Adipocyte (in vitro differentiated cells): ENCODE results near the gene VMP1.
A peak's percentile ranks its signal among the peaks of the same experiment; 100 is the strongest.
"Not testable (repeated sequence)": the region's sequence is repeated elsewhere in the genome, so short reads cannot be mapped to it uniquely, and the experiment has no call there.

Source experiments
- DNase-seq: peaks from one replicate; pipeline ENCODE4 v3.0.0-alpha.2; 2015; ENCODE audit warnings: low read depth
- H3K27me3 ChIP-seq: replicated peaks from 2 replicates; pipeline ENCODE4 v1.7.0; 2013; ENCODE audit warnings: mild to moderate bottlenecking, low read length, moderate library complexity; ENCODE audit not compliant: control insufficient read depth, insufficient read depth
- H3K36me3 ChIP-seq: 2 replicates; pipeline ENCODE4 v1.7.0; 2013; ENCODE audit warnings: low read length, mild to moderate bottlenecking, moderate library complexity; ENCODE audit not compliant: control insufficient read depth, insufficient read depth, severe bottlenecking
- H3K4me1 ChIP-seq: 2 replicates; pipeline ENCODE4 v1.7.0; 2013; ENCODE audit warnings: mild to moderate bottlenecking, low read length, moderate library complexity; ENCODE audit not compliant: control insufficient read depth, insufficient read depth
- H3K4me3 ChIP-seq: 2 replicates; pipeline ENCODE4 v1.7.0; 2013; ENCODE audit warnings: mild to moderate bottlenecking, low read length, moderate library complexity
- H3K9ac ChIP-seq: 2 replicates; pipeline ENCODE4 v1.7.0; 2013; ENCODE audit warnings: mild to moderate bottlenecking, low read length, moderate library complexity
- H3K9me3 ChIP-seq: 2 replicates; pipeline ENCODE4 v1.7.0; 2013; ENCODE audit warnings: mild to moderate bottlenecking, low read length, moderate library complexity; ENCODE audit not compliant: control insufficient read depth

Gene VMP1

GRCh38 chr17:59829217-59830006 is 122.0 kb downstream of the VMP1 start:
- Histone ChIP-seq H3K4me3 (peak overlapping the region; percentile 76), H3K4me1 (peaks cover 77% of the 10 kb centered on the region), H3K27me3 (no peaks in the 10 kb centered on the region), H3K9ac (peak overlapping the region; percentile 89), H3K36me3 (no peaks in the 10 kb centered on the region), H3K9me3 (no peaks in the 10 kb centered on the region)
- DNase-seq: peak; percentile 87

GRCh38 chr17:59830007-59830630 is 122.7 kb downstream of the VMP1 start:
- H3K4me1 ChIP-seq: peaks cover 71% of the 10 kb centered on the region
- H3K9me3 ChIP-seq: no peaks in the 10 kb centered on the region
- no peaks in the 10 kb centered on the region for H3K27me3 ChIP-seq
- DNase-seq: no peak
- H3K36me3 ChIP-seq: no peaks in the 10 kb centered on the region
- peak overlapping the region; percentile 89 for H3K9ac ChIP-seq
- peak overlapping the region; percentile 76 for H3K4me3 ChIP-seq

GRCh38 chr17:59830846-59831486 is 123.5 kb downstream of the VMP1 start:
- H3K4me1 ChIP-seq: peaks cover 63% of the 10 kb centered on the region
- DNase-seq: no peak
- H3K4me3 ChIP-seq: no peak overlapping the region
- H3K9me3 ChIP-seq: no peaks in the 10 kb centered on the region
- H3K27me3 ChIP-seq: no peaks in the 10 kb centered on the region
- H3K36me3 ChIP-seq: no peaks in the 10 kb centered on the region
- peak overlapping the region; percentile 89 for H3K9ac ChIP-seq

- peaks cover 56% of the 10 kb centered on the region for H3K4me1 ChIP-seq
- no peak overlapping the region for H3K9ac ChIP-seq
- H3K9me3 ChIP-seq: no peaks in the 10 kb centered on the region
- no peaks in the 10 kb centered on the region for H3K27me3 ChIP-seq
- no peaks in the 10 kb centered on the region for H3K36me3 ChIP-seq
- no peak overlapping the region for H3K4me3 ChIP-seq
- no peak for DNase-seq
Measured at GRCh38 chr17:59832883-59833379, 125.5 kb downstream of the VMP1 start.

GRCh38 chr17:59837308-59838051 is 130.0 kb downstream of the VMP1 start:
- peaks cover 32% of the 10 kb centered on the region for H3K36me3 ChIP-seq
- peak overlapping the region; percentile 94 for H3K4me3 ChIP-seq
- no peaks in the 10 kb centered on the region for H3K9me3 ChIP-seq
- no peaks in the 10 kb centered on the region for H3K27me3 ChIP-seq
- H3K9ac ChIP-seq: peak overlapping the region; percentile 100
- peak; percentile 99 for DNase-seq
- peaks cover 13% of the 10 kb centered on the region for H3K4me1 ChIP-seq

- Histone ChIP-seq H3K4me1 (peaks cover 17% of the 10 kb centered on the region), H3K36me3 (peaks cover 32% of the 10 kb centered on the region), H3K9me3 (no peaks in the 10 kb centered on the region), H3K9ac (peak overlapping the region; percentile 100), H3K4me3 (peak overlapping the region; percentile 94), H3K27me3 (no peaks in the 10 kb centered on the region)
- DNase-seq: peak; percentile 43
Measured at GRCh38 chr17:59838052-59838916, 130.8 kb downstream of the VMP1 start.

- Histone ChIP-seq H3K9me3 (no peaks in the 10 kb centered on the region), H3K4me3 (peak overlapping the region; percentile 94), H3K27me3 (no peaks in the 10 kb centered on the region), H3K4me1 (peaks cover 20% of the 10 kb centered on the region), H3K36me3 (peaks cover 32% of the 10 kb centered on the region), H3K9ac (peak overlapping the region; percentile 100)
- DNase-seq: peak; percentile 50
Measured at GRCh38 chr17:59839651-59840328, 132.3 kb downstream of the VMP1 start.

- Histone ChIP-seq H3K9me3 (no peaks in the 10 kb centered on the region), H3K4me1 (peaks cover 27% of the 10 kb centered on the region), H3K4me3 (peak overlapping the region; percentile 94), H3K27me3 (no peaks in the 10 kb centered on the region), H3K9ac (peak overlapping the region; percentile 100), H3K36me3 (peaks cover 32% of the 10 kb centered on the region)
- DNase-seq: no peak
Measured at GRCh38 chr17:59840329-59841090, 133.1 kb downstream of the VMP1 start.

GRCh38 chr17:59841091-59841881 is 133.8 kb downstream of the VMP1 start:
- peak overlapping the region; percentile 94 for H3K4me3 ChIP-seq
- H3K4me1 ChIP-seq: peaks cover 33% of the 10 kb centered on the region
- H3K9ac ChIP-seq: peak overlapping the region; percentile 100
- peaks cover 32% of the 10 kb centered on the region for H3K36me3 ChIP-seq
- DNase-seq, H3K9me3 ChIP-seq, H3K27me3 ChIP-seq: not testable (repeated sequence)
